GM10847 (cell line): ENCODE measurements around the gene RELL1.

Source experiments
- POLR2A ChIP-seq: IDR thresholded peaks from 2 replicates; pipeline ENCODE4 v1.6.1; 2011; ENCODE audit not compliant: insufficient read length; ENCODE audit errors: extremely low read depth

Gene RELL1

GRCh38 chr4:37680089-37680488 is 6.1 kb downstream of the RELL1 start:
- no peak for TF ChIP-seq POLR2A

- no peak for TF ChIP-seq POLR2A
Observed at GRCh38 chr4:37679301-37679700, 6.9 kb downstream of the RELL1 start.

- no peak for TF ChIP-seq POLR2A
Observed at GRCh38 chr4:37678624-37679023, 7.6 kb downstream of the RELL1 start.

GRCh38 chr4:37675587-37676290 is 10.4 kb downstream of the RELL1 start:
- no peak for TF ChIP-seq POLR2A

- no peak for TF ChIP-seq POLR2A
Observed at GRCh38 chr4:37674439-37674838, 11.7 kb downstream of the RELL1 start.

- TF ChIP-seq POLR2A, result no peak
Observed at GRCh38 chr4:37673538-37674192, 12.5 kb downstream of the RELL1 start.

GRCh38 chr4:37671072-37671471 is 15.1 kb downstream of the RELL1 start:
- TF ChIP-seq POLR2A, result no peak

GRCh38 chr4:37670249-37670648 is 15.9 kb downstream of the RELL1 start:
- TF ChIP-seq POLR2A, result no peak

- TF ChIP-seq POLR2A, result no peak
Observed at GRCh38 chr4:37667197-37668100, 18.7 kb downstream of the RELL1 start.

- no peak for TF ChIP-seq POLR2A
Observed at GRCh38 chr4:37666625-37667071, 19.5 kb downstream of the RELL1 start.

- TF ChIP-seq POLR2A, result no peak
Observed at GRCh38 chr4:37665333-37666320, 20.5 kb downstream of the RELL1 start.

- no peak for TF ChIP-seq POLR2A
Observed at GRCh38 chr4:37664696-37665095, 21.5 kb downstream of the RELL1 start.

- no peak for TF ChIP-seq POLR2A
Observed at GRCh38 chr4:37663552-37663951, 22.6 kb downstream of the RELL1 start.

GRCh38 chr4:37662861-37663390 is 23.2 kb downstream of the RELL1 start:
- no peak for TF ChIP-seq POLR2A
